ENCODE measurements around the gene MYO15B. TPM values are rescaled to one million over a fixed set of nuclear protein-coding genes. Genes with fewer than 3 reads are reported as not detected.

MYO15B gene
- total and polyA plus RNA-seq, 2 donors (not counting 3 experiments of a cell fraction or from before 2014, with no cell fraction given) = 10.2 to 87.8 TPM

- Histone ChIP-seq H3K9ac (replicated peaks; ENCODE audit: extremely low read depth, insufficient read depth, low read length) (no peak overlapping the region), H4K20me1 (replicated peaks; ENCODE audit: control insufficient read depth, extremely low read depth, insufficient read depth, low read length) (no peaks in the 10 kb centered on the region), H3K4me2 (ENCODE audit: insufficient read depth, low read length) (no peak overlapping the region), H3K27me3 (ENCODE audit: control insufficient read depth in 2 of 2, insufficient read depth in 2 of 2, low read length in 2 of 2) (no peaks in the 10 kb centered on the region), H3K4me3 (replicated peaks in 1 of 3; ENCODE audit: insufficient read depth in 1 of 3, low read depth in 1 of 3, low read length in 3 of 3) (no peak overlapping the region), H3K9me1 (replicated peaks; ENCODE audit: control insufficient read depth, extremely low read depth, insufficient read depth, low read length) (no peaks in the 10 kb centered on the region), H2AFZ (ENCODE audit: low read depth, low read length) (no peak overlapping the region), H3K9me3 (replicated peaks; ENCODE audit: control insufficient read depth, insufficient read depth, low read length) (no peaks in the 10 kb centered on the region), H3K79me2 (ENCODE audit: control insufficient read depth, insufficient read depth, low read length) (no peaks in the 10 kb centered on the region), H3K36me3 (ENCODE audit: control insufficient read depth in 2 of 2, extremely low read depth in 1 of 2, insufficient read depth in 2 of 2, low read length in 2 of 2) (no peaks in the 10 kb centered on the region), H3K4me1 (ENCODE audit: control insufficient read depth, extremely low read depth, insufficient read depth, low read length) (no peaks in the 10 kb centered on the region), H3K27ac (ENCODE audit: insufficient read depth, low read depth, low read length) (no peak overlapping the region)
- FAIRE-seq (no peak), DNase-seq (ENCODE audit: low read depth, low spot score) (no peak)
- TF ChIP-seq, protein P1, sequence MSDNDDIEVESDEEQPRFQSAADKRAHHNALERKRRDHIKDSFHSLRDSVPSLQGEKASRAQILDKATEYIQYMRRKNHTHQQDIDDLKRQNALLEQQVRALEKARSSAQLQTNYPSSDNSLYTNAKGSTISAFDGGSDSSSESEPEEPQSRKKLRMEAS (IDR thresholded peaks at IDR 0.05; ENCODE audit: insufficient read depth, insufficient read length) = no peak
- intact Hi-C loops (cut with micrococcal nuclease) (no loop called here), dilution Hi-C loops (cut with MboI; ENCODE audit: extremely low pct_ligation_motif_present, low sequenced_read_pairs) (no loop called here)
- BruUV-seq (replicated peaks) = no TSS peak
- ChIA-PET POLR2A (interaction anchor here (0.7 kb wide), 1 partner anchor 9 kb away, joined by 7 read pairs; no protein-coding TSS in a partner anchor), CTCF (interaction anchor here (1.6 kb wide), 1 partner anchor 82 kb away, joined by 7 read pairs; the partner anchor contains the start of gene SMIM5)
Observed at GRCh38 chr17:75551266-75551665, 36.3 kb upstream of the MYO15B start.

DNA sequence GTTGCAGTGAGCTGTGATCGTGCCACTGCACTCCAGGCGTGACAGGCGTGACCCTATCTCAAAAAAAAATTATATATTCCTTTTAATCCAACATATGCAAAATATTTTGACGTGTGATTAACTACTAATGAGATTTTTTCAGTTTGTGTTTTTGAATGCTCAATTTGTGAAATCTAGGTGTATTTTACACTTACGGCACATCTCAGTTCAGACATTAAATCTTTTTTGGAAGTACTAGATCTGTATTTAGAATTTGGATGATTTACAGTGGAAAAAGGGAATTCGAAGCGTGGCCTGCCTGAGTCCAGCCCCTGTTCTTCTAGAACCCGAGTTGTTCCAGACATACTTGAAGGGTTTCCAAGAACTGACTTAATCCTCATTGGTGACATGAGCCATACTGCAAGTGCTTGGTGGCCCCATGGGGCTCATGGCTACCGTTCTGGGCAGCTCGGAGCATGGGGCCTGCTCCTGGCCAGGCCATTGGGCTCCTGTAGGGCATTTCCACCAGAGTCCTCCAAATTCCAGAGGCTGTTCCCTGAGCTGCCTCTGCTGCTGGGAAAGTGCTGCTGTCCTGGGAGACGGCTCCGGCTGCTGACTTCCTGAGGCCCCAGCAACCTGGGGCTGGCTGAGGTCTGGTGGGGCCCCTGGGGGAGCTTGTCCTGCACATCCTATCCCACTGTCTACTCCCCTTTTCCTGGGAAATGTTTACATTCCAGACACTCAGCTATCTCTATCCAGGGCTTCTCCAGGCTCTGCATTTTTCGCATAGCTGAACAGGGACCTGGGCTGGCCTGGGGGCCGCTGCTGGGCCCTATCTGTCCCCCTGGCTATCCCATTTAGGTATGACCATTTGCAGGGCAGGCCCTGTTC, 34.9 kb upstream of the MYO15B start:
- no peak overlapping the region for H3K27ac ChIP-seq (ENCODE audit: insufficient read depth, low read depth, low read length)
- no peak for DNase-seq (ENCODE audit: low read depth, low spot score)
- H3K9me3 ChIP-seq (replicated peaks; ENCODE audit: control insufficient read depth, insufficient read depth, low read length) = no peaks in the 10 kb centered on the region
- no peaks in the 10 kb centered on the region for H3K79me2 ChIP-seq (ENCODE audit: control insufficient read depth, insufficient read depth, low read length)
- POLR2A ChIA-PET = no interaction called here
- no peak overlapping the region for H3K4me3 ChIP-seq (replicated peaks in 1 of 3; ENCODE audit: insufficient read depth in 1 of 3, low read depth in 1 of 3, low read length in 3 of 3)
- no peak overlapping the region for H3K9ac ChIP-seq (replicated peaks; ENCODE audit: extremely low read depth, insufficient read depth, low read length)
- TF ChIP-seq, protein P1 (IDR thresholded peaks at IDR 0.05; ENCODE audit: insufficient read depth, insufficient read length) = no peak
- TF ChIP-seq POLR2A (IDR thresholded peaks at IDR 0.05; ENCODE audit: low read depth, low read length) (no peak), JUN (IDR thresholded peaks at IDR 0.05; ENCODE audit: borderline replicate concordance, insufficient read depth, insufficient read length, low read depth) (no peak), GATA2 (IDR thresholded peaks at IDR 0.05; ENCODE audit: insufficient read depth, insufficient read length, low read depth, low read length) (no peak), EZH2 (IDR thresholded peaks at IDR 0.05; ENCODE audit: borderline replicate concordance, low read depth, low read length, severe bottlenecking) (no peak), POLR2AphosphoS5 (IDR thresholded peaks at IDR 0.05; ENCODE audit: insufficient read depth, low read depth, low read length) (no peak), MYC (IDR thresholded peaks at IDR 0.05; ENCODE audit: low read depth, low read length) (no peak), FOS (IDR thresholded peaks at IDR 0.05; ENCODE audit: borderline replicate concordance, insufficient read depth, low read length) (no peak)
- TF ChIP-seq, protein P2, sequence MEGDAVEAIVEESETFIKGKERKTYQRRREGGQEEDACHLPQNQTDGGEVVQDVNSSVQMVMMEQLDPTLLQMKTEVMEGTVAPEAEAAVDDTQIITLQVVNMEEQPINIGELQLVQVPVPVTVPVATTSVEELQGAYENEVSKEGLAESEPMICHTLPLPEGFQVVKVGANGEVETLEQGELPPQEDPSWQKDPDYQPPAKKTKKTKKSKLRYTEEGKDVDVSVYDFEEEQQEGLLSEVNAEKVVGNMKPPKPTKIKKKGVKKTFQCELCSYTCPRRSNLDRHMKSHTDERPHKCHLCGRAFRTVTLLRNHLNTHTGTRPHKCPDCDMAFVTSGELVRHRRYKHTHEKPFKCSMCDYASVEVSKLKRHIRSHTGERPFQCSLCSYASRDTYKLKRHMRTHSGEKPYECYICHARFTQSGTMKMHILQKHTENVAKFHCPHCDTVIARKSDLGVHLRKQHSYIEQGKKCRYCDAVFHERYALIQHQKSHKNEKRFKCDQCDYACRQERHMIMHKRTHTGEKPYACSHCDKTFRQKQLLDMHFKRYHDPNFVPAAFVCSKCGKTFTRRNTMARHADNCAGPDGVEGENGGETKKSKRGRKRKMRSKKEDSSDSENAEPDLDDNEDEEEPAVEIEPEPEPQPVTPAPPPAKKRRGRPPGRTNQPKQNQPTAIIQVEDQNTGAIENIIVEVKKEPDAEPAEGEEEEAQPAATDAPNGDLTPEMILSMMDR (IDR thresholded peaks at IDR 0.05; ENCODE audit: extremely low read depth in 1 of 2, insufficient read depth in 1 of 2, low read depth in 1 of 2, low read length in 2 of 2) = no peak
- H2AFZ ChIP-seq (ENCODE audit: low read depth, low read length) = no peak overlapping the region
- CTCF ChIA-PET = interaction anchor here (0.8 to 1.6 kb wide), 4 partner anchors 18 to 121 kb away, joined by 3 to 7 read pairs (median 3); partner anchors contain the start of gene SMIM5
- no peaks in the 10 kb centered on the region for H3K36me3 ChIP-seq (ENCODE audit: control insufficient read depth in 2 of 2, extremely low read depth in 1 of 2, insufficient read depth in 2 of 2, low read length in 2 of 2)
- dilution Hi-C loops (cut with MboI; ENCODE audit: extremely low pct_ligation_motif_present, low sequenced_read_pairs) = no loop called here
- H4K20me1 ChIP-seq (replicated peaks; ENCODE audit: control insufficient read depth, extremely low read depth, insufficient read depth, low read length) = no peaks in the 10 kb centered on the region
- H3K4me1 ChIP-seq (ENCODE audit: control insufficient read depth, extremely low read depth, insufficient read depth, low read length) = no peaks in the 10 kb centered on the region
- BruUV-seq (replicated peaks) = no TSS peak
- no peak overlapping the region for H3K4me2 ChIP-seq (ENCODE audit: insufficient read depth, low read length)
- H3K9me1 ChIP-seq (replicated peaks; ENCODE audit: control insufficient read depth, extremely low read depth, insufficient read depth, low read length) = no peaks in the 10 kb centered on the region
- FAIRE-seq = no peak
- intact Hi-C loops (cut with micrococcal nuclease) = no loop called here
- no peaks in the 10 kb centered on the region for H3K27me3 ChIP-seq (ENCODE audit: control insufficient read depth in 2 of 2, insufficient read depth in 2 of 2, low read length in 2 of 2)
